ENCODE data around the gene EFCAB5.
"Not testable (repeated sequence)": the region's sequence is repeated elsewhere in the genome, so short reads cannot be mapped to it uniquely, and the experiment has no call there.

EFCAB5 gene

DNA sequence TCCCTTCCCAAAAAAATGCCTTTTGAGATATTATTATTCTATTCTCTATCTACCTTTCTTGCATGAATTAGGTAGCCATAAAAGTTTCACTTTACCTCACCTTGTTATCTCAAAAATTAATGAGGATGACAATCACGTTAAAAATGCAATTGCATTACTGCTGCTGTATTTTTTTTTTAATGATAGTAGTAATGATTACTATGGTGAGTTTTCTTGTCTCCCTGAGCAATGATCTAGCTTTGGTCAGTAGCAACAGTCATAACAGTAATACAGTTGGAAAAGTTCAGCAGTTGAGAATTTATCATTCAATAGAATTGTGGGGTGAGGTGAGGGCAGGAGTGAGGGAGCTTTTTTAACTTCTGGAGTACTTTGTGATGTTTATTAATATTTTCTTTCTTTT lies at the start of gene EFCAB5:
Gene EFCAB5 (plus strand): TSS at position 301 of the 400 bp plus-strand sequence. CDS start 163 bp downstream, outside the sequence.
- TF ChIP-seq, protein P1, sequence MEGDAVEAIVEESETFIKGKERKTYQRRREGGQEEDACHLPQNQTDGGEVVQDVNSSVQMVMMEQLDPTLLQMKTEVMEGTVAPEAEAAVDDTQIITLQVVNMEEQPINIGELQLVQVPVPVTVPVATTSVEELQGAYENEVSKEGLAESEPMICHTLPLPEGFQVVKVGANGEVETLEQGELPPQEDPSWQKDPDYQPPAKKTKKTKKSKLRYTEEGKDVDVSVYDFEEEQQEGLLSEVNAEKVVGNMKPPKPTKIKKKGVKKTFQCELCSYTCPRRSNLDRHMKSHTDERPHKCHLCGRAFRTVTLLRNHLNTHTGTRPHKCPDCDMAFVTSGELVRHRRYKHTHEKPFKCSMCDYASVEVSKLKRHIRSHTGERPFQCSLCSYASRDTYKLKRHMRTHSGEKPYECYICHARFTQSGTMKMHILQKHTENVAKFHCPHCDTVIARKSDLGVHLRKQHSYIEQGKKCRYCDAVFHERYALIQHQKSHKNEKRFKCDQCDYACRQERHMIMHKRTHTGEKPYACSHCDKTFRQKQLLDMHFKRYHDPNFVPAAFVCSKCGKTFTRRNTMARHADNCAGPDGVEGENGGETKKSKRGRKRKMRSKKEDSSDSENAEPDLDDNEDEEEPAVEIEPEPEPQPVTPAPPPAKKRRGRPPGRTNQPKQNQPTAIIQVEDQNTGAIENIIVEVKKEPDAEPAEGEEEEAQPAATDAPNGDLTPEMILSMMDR (IDR thresholded peaks at IDR 0.05; ENCODE audit: insufficient read depth, low read depth, low read length, missing control alignments), result no peak
- no peak for DNase-seq (ENCODE audit: low read depth)
- no peak within 1 kb of the TSS for H3K4me3 ChIP-seq (ENCODE audit: low read length)

DNA sequence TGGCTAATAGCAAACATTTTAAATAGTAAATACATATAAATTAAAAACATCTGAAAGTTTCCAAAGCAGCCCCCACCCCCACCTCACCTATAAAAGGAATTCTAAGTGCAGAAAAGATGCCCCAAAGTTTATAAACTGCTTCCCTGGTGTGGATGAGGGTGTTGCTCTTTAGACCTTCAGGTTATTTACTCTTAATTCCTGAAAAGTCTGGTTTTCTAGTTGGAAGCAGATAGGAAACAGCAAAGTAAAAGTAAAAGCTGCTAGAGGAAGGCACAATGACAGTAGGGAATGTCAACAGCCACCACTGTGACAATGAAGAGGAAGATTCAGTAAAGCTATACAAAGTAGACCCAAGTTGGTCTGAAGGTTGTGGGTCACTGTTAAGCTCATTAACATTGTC lies 49.2 kb upstream of the EFCAB5 start:
- TF ChIP-seq, protein P1 (IDR thresholded peaks at IDR 0.05; ENCODE audit: insufficient read depth, low read depth, low read length, missing control alignments), result no peak
- DNase-seq (ENCODE audit: low read depth), result no peak
- no peak overlapping the region for H3K4me3 ChIP-seq (ENCODE audit: low read length)

DNA sequence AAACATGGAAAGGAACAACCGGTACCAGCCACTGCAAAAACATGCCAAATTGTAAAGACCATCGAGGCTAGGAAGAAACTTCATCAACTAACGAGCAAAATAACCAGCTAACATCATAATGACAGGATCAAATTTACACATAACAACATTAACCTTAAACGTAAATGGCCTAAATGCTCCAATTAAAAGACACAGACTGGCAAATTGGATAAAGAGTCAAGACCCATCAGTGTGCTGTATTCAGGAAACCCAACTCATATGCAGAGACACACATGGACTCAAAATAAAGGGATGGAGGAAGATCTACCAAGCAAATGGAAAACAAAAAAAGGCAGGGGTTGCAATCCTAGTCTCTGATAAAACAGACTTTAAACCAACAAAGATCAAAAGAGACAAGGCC lies 44.3 kb upstream of the EFCAB5 start:
- DNase-seq (ENCODE audit: low read depth), result not testable (repeated sequence)

DNA sequence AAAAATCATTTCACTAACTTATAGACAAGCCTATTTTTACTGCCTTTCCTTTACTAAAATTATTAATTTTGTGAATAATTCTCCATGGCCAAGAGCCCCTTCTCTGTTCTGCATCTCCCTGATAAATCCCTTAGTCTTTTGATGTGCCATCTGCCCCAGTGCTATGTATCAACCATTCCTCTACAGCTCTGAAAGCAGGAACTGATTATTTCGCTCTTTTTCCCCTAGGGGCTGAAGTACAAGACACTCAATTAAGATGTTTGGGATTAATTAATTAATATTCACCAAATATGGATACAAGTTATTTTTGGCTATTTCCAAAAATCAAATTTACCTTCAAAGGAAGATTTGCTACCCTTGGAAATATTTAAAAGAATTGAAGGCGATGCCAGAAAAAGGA lies 38.0 kb upstream of the EFCAB5 start:
- TF ChIP-seq, protein P1 (IDR thresholded peaks at IDR 0.05; ENCODE audit: insufficient read depth, low read depth, low read length, missing control alignments), result no peak
- no peak overlapping the region for H3K4me3 ChIP-seq (ENCODE audit: low read length)
- no peak for DNase-seq (ENCODE audit: low read depth)

More for the DNA sequence above, 44.3 kb upstream of the EFCAB5 start:
- not testable (repeated sequence) for H3K4me3 ChIP-seq (ENCODE audit: low read length)

DNA sequence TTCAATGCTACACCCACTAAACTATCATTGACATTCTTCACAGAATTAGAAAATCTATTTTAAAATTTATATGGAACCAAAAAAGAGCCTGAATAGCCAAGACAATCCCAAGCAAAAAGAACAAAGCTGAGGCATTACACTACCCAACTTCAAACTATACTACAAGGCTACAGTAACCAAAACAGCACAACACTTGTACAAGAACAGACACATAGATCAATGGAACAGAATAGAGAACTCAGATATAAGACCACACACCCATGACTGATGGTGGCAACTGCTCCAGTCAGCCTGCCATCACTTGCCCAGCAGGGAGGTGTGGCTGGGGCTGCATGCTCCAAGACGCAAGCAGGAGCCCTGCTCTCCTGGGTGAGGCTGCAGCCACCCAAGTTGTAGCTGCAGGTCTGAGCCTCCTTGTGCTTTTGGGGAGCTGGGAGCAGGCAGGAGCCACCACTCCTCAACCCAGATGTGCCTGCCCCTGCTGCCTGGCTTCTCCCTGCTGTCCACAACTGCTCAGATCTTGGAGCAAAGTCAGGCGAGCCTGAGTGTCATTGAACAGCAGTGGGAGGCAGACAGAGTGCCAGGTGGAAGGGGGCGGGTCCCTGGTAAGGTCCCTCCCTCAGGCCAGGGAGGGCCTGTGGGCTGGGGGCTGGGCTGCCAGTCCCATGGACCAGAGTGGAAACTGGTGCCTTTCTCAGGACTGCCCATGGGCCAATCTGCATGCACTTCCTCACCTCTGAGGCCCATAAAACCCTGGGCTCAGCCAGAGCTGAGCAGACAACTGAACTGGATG lies 36.2 kb upstream of the EFCAB5 start:
- peak; percentile 24 for DNase-seq (ENCODE audit: low read depth)
- TF ChIP-seq, protein P1 (IDR thresholded peaks at IDR 0.05; ENCODE audit: insufficient read depth, low read depth, low read length, missing control alignments), result no peak
- no peak overlapping the region for H3K4me3 ChIP-seq (ENCODE audit: low read length)

DNA sequence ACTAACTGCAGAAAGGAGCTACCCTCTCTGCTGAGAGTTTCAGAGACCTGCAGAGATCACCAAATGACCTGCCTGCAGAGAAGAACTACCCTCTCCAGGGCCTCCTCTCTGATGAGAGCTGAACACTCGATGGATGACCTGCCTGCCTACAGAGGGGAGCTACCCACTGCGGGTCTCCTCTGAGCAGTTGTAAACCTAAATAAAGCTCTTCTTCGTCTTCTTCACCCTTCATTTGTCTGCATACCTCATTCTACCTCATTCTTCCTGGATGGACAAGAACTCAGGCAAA lies 35.6 kb upstream of the EFCAB5 start:
- no peak overlapping the region for H3K4me3 ChIP-seq (ENCODE audit: low read length)
- DNase-seq (ENCODE audit: low read depth), result no peak
- TF ChIP-seq, protein P1 (IDR thresholded peaks at IDR 0.05; ENCODE audit: insufficient read depth, low read depth, low read length, missing control alignments), result no peak

DNA sequence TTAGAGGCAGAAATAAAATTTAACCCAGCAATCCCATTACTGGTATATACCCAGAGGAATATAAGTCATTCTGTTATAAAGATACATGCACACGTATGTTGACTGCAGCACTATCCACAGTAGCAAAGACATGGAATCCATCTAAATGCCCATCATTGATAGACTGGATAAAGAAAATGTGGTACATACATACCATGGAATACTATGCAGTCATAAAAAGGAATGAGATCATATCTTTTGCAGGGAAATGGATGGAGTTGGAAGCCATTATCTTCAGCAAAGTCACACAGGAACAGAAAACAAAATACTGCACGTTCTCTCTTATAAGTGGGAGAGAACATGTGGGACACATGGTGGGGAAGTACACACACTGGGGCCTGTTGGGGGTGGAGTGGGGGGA lies 34.5 kb upstream of the EFCAB5 start:
- DNase-seq (ENCODE audit: low read depth), result no peak
- H3K4me3 ChIP-seq (ENCODE audit: low read length), result no peak overlapping the region
- TF ChIP-seq, protein P1 (IDR thresholded peaks at IDR 0.05; ENCODE audit: insufficient read depth, low read depth, low read length, missing control alignments), result no peak
